GM21390 (cell line): Measurements from ENCODE around the gene UBXN1.
"Not testable (repeated sequence)": the region's sequence is repeated elsewhere in the genome, so short reads cannot be mapped to it uniquely, and the experiment has no call there.

ENCODE experiments used
- ATAC-seq: cut with Tn5 transposase; IDR thresholded peaks from one replicate; pipeline ENCODE4 v1.9.1; 2021; ENCODE audit not compliant: unreplicated experiment

The UBXN1 gene

DNA sequence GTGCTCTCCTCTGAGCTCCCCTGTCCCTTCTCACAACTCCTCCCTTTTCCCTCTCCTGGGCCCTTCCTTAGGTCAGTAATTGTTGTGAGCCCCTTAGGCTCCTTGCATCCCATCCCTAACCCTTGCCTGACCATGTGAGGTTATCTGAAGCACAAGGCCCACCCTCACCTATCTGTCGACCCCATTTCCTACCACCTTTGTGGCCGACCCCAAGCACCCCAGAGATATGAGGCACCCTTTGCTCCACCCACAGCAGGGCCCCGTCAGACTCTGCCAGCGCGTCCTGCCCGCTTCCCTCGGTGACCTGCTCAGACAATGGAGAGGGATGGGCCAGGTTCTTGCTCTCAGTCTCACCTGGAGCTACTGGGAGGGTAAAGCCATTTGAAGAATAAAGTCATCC is 29.9 kb upstream of the UBXN1 start:
- ATAC-seq, result no peak

- ATAC-seq, result no peak
Observed at GRCh38 chr11:62708392-62708791, 29.5 kb upstream of the UBXN1 start.

- ATAC-seq, result no peak
Observed at GRCh38 chr11:62707277-62707861, 28.5 kb upstream of the UBXN1 start, which contains the start of the genes BSCL2 and GNG3. Gene BSCL2 (minus strand): TSS chr11:62707424. CDS start chr11:62707195, 229 bp downstream. Gene GNG3 (plus strand): TSS chr11:62707676. CDS start chr11:62708296, 620 bp downstream.

DNA sequence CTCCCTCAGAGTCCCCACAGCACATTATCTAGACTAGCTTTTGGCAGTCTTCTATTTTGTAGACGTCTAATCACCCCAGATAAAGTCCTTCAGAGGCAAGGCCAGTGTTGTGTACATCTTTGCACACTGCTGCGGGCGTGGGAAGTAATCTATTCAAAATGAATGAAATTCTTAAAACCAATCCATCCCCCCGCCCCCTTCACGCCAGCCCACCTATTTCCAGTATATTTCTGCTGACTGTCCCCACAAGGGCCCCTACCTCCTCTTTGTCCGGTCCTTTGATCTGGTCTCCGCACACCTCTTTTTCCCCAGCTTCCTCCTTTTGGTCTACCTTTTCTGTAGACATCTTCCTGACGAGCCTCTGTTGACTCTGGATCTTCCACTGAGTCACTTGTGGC is 28.0 kb upstream of the UBXN1 start:
- no peak for ATAC-seq

GRCh38 chr11:62705880-62706849 is 27.3 kb upstream of the UBXN1 start:
- peak; percentile 60 for ATAC-seq

DNA sequence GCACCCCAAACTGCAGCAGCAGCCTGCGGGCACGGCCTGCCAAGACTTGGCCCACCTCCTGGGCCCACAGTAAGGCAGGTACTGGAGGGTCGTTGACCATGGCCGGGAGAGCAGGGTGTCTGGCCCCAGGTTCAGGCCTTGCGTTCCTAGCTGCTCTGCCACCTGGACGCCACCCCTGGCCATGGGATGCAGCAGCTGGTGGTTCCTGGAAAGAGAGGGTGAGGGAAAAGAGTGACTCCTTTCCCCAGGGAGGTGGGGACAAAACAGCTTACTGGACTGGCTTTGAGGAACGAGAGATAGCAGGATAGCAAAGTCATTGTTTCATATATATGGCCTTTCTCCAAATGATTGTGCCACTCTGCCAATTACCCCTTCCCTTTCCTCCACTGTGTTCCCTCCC is 26.5 kb upstream of the UBXN1 start:
- no peak for ATAC-seq

GRCh38 chr11:62703921-62704320 is 25.0 kb upstream of the UBXN1 start:
- ATAC-seq, result not testable (repeated sequence)

- ATAC-seq, result no peak
Observed at GRCh38 chr11:62702246-62702645, 23.4 kb upstream of the UBXN1 start.

GRCh38 chr11:62694455-62695167 is 15.7 kb upstream of the UBXN1 start:
- ATAC-seq, result no peak

DNA sequence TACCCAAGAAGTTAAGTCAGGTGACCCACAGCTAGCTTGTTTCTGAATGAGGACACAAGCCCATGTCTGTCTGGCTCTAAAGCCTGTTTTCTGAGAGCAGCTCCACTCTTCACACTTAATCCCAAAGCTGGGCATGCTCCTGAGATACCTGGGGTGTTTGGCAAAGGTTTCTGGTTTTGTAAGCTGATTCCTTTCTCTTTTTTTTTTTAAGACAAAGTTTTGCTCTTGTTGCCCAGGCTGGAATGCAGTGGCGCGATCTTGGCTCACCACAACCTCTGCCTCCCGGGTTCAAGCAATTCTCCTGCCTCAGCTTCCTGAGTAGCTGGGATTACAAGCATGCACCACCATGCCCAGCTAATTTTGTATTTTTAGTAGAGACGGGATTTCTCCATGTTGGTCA is 14.8 kb upstream of the UBXN1 start:
- ATAC-seq, result not testable (repeated sequence)

DNA sequence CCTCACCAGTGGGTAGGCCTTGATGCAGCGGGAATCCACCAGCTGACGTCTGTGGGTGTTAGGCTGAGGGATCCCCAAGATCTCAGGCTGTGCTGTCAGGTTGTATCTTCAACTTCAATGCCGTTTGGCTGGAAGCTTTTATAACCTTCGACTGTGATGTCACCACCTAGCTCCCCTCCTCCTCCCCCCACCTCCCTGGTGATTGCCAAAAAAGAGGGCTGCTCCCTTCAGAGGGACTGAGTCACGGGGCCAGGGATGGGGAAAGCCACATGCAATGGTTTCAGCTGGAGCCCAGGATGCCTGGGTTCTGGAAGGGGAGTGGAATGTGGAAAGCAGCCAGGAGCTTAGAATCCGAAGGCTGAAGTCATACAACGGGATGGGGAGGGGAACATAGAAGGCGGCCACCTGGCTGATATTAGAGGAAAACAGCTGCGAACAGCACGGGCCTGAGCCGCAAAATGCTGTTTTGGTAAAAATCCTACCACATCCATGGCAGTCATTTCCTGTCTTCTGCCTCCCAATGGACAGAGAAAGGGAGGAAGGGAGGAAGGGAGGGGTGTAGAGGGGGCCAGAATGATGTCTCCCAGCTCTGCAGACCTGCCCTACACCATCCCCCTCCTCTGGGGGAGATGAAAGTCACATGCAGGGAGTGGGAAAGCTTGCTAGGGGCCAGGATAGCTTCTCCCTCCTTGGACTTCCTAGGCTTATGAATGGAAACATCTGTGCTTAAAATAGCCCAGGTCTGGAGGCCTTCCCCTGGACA is 10.7 kb upstream of the UBXN1 start, which contains the start of gene LRRN4CL:
LRRN4CL (minus strand) TSS at position 110 of the 763 bp plus-strand sequence. CDS start 1,022 bp downstream, outside the sequence.
- no peak for ATAC-seq

DNA sequence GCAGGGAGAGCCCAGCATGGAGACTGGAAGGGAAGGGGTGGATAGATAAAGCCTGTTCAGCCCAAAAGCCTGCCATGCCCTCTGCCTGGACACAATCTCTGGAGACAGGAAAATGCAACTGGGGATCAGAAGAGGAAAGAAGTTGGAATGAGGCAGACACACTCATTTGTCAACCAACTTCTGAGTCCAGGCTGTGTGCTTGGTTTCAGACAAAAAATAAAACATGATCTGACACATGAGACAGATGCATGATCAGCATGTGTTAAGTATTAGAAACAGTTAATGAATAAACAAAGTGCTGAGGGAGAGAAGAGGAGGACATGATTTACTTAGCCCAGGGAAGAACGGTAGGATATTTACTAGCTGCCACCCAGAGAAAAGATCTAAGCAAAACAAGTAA is 9.6 kb upstream of the UBXN1 start:
- no peak for ATAC-seq

DNA sequence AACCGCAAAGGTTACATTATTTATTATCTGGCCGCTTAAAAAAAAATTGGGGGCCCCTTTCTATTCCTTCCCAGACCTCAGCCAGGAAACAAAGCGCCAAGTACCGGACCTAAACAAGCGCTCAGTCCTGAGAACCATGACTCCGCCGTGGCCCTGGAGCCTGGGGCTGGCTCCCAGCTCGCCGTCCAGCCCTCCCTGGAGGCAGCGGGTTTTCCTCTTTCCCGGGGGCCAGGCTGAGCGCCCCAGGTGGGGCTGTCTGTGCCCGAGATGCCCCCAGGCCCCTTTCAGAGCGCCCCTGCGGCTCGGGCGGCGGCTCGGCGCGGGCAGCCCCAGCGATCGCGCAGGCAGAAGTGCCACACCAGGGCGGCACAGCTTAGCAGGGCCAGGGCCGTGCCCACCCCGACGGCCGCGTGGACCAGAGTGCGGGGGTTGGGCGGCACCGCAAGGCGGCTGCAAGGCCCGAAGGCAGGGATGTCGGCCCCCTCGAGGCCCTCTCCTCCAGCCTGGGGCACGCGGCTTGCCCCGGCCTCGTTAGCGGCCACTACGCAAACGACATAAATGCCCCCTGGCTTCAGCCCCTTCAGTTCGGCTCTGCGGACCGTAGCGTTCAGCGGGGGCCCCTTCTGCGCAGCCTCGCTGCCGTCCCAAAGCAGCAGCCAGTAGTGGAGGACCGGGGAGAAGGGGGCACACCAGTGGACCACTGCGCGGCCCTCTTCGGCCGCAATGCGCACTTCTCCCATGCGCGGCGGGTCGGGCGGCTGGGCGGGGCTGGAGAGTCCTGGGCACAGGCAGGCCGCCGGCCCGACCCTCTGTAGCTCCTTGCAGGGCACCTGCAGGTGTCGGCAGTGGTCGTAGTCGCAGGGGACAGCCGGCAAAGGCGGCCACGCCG is 8.9 kb upstream of the UBXN1 start:
- ATAC-seq, result no peak

- ATAC-seq, result no peak
Observed at GRCh38 chr11:62682518-62682917, 3.6 kb upstream of the UBXN1 start.

DNA sequence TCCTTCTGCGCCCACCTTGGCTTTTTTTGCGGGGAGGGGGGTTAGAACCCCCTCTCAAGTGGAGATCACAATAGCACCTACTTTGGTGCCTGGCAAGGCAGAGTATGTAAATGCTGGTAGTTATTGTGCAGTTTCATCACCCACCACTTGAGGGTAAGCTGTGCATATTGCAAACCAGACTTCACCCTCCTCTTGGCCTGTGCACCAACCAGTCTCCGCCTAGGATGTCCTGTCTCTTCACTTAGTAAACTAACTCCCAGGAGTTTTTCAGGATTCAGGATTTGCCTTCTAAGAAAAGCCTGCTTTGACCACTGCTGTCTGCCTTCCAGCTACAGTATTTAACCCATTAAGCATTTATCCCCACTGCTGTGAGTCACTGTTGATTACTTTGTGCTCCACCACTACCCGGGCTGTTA is 2.0 kb upstream of the UBXN1 start:
- ATAC-seq, result peak; percentile 57

GRCh38 chr11:62678433-62678769 is 472 bp downstream of the UBXN1 start:
- no peak for ATAC-seq

DNA sequence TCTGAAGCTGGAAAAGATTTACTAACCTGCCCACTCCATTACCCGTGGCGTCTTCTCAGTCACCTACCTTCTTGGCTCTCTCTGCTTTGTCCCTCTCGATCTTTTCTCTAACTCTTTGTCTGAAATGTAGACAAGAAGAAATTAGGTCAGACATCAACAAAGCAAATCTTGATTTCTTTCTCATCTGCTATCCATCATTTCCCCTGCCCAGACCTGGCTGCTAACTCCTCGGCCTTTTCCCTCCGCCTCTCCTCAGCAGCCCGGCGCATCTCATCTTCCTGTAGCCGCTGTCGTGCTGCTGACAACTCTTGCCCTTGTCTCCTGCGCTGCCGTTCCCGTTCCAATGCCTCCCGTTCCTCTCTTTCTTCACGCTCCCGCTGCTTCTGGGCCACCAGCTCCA is 1.2 kb downstream of the UBXN1 start:
- ATAC-seq, result no peak

GRCh38 chr11:62677156-62677555 is 1.7 kb downstream of the UBXN1 start:
- no peak for ATAC-seq

DNA sequence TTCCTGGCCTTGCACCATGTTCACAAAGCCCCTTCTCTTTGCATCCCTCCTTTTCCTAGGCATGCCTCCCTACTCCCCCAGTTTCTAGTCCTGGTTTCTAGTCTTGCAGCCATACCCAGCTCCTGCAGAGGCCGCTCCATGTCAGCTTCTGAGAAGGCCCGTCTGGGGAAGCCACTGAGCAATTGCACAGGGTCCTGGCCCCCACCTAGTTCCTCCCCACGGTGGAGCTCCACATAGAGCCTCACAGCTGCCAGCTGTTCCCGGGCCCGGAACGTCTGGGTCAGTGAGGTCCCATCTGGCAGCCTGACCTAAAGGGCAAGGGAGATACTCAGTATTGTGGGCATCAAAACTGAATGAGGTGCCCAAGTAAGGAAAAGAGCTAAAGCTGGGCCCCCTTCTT is 2.2 kb downstream of the UBXN1 start:
- no peak for ATAC-seq

DNA sequence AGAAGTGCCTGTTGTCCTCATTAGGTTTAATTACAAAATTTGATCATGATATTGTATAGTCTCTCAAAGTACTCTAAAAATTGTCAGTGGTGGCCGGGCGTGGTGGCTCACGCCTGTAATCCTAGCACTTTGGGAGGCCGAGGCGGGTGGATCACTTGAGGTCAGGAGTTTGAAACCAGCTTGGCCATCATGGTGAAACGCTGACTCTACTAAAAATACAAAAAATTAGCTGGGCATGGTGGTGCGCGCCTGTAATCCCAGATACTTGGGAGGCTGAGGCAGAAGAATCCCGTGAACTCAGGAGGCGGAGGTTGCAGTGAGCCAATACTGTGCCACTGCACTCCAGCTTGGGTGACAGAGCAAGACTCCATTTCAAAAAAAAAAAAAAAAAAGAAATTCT is 3.5 kb downstream of the UBXN1 start:
- ATAC-seq, result not testable (repeated sequence)
